SU-DHL-6 (cell line): ENCODE results near the gene UBE2J2.

ENCODE experiments used
- EZH2phosphoT487 ChIP-seq: fragments of 200-600 bp; sonication (generic), shearing (Covaris generic); conservative IDR thresholded peaks from 2 replicates; pipeline ENCODE4 v1.6.1; 2018; ENCODE audit warnings: mild to moderate bottlenecking, antibody characterized with exemption, low read length, moderate library complexity, mixed read lengths
- TF ChIP-seq, protein P1 (sequence below): fragments of 200-600 bp; sonication (generic); IDR thresholded peaks from one replicate; pipeline ENCODE4 v1.5.1; 2017; ENCODE audit warnings: antibody characterized with exemption, mild to moderate bottlenecking, low read length, moderate library complexity; ENCODE audit not compliant: insufficient read depth, poor library complexity, severe bottlenecking

DNA sequence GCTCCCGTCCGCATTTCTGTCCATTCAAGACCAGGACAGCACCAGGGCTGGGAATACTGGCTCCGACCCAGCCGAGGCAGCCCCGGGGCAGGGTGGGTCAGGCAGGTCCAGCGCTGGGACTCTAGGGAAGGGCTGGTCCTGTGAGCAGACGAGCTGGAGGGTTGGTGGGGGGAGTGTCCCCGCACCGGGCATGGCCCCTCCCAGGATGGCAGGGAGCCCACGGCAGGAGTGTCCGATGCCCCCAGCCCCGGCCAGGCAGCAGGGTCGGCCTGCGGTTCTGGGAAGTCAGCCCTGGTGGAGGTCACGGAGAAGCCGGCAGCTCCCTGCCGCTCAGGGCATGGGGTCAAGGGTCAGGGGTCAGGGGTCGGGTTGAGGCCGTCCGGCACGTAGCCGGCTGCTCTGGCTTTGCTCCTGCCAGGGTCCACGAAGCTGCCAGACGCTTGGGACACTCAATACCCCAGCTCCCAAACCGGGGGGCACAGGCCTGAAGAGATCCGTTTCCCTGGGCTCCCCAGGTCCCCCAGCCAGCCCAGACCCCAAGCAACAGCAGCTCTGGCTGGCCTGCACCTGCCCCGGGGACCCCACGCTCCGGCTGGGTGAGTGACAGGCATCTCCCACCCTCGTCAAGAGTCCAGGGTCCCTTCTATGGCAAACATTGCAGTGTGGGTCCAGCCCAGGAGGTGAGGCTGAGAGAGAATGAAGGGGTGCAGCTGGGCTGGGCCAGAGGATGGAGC, 33.9 kb downstream of the UBE2J2 start:
- TF ChIP-seq, protein P1, sequence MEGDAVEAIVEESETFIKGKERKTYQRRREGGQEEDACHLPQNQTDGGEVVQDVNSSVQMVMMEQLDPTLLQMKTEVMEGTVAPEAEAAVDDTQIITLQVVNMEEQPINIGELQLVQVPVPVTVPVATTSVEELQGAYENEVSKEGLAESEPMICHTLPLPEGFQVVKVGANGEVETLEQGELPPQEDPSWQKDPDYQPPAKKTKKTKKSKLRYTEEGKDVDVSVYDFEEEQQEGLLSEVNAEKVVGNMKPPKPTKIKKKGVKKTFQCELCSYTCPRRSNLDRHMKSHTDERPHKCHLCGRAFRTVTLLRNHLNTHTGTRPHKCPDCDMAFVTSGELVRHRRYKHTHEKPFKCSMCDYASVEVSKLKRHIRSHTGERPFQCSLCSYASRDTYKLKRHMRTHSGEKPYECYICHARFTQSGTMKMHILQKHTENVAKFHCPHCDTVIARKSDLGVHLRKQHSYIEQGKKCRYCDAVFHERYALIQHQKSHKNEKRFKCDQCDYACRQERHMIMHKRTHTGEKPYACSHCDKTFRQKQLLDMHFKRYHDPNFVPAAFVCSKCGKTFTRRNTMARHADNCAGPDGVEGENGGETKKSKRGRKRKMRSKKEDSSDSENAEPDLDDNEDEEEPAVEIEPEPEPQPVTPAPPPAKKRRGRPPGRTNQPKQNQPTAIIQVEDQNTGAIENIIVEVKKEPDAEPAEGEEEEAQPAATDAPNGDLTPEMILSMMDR = no peak
- no peak for TF ChIP-seq EZH2phosphoT487
